ENCODE measurements around the gene GPR155. TPM values are rescaled to one million over a fixed set of nuclear protein-coding genes. Genes with fewer than 3 reads are reported as not detected.

The GPR155 gene
- total and polyA plus RNA-seq, 9 of the 15 experiments (the other 6 are each of a cell fraction or from before 2014, with no cell fraction given), result 0.04 to 0.40 (median 0.11) TPM; not detected in 1

DNA sequence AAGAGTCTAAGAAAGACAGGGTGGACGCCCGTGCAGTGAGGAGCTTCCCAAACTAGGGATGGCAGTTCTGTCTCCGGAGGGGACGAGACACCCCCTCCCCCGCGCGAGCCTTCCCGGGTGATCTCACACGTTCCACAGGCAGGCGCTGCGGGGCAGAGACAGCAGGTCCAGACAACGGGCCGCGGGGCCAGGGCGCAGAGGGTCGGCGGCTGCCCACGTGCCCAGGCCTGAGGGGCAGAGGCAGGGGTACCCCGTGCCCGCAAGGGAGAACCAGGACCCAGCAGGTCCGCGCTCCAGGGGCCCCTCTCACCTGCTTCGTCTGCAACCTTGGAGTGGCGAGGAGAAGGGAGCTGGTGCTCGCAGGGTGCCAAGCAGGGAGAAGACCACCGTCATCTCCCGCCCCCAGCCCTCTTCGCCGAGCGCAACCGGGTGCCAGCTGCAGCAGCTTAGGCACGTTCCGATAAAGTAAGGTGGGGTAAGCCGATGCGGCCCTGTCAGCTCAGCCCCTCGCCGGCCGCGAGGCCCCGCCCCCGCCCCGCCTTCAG, at the start of gene GPR155 (continued):
- TF ChIP-seq, protein P1, sequence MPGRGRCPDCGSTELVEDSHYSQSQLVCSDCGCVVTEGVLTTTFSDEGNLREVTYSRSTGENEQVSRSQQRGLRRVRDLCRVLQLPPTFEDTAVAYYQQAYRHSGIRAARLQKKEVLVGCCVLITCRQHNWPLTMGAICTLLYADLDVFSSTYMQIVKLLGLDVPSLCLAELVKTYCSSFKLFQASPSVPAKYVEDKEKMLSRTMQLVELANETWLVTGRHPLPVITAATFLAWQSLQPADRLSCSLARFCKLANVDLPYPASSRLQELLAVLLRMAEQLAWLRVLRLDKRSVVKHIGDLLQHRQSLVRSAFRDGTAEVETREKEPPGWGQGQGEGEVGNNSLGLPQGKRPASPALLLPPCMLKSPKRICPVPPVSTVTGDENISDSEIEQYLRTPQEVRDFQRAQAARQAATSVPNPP (IDR thresholded peaks at IDR 0.05; ENCODE audit: borderline replicate concordance, insufficient read depth, insufficient read length), result no peak
- no peak for TF ChIP-seq TCF3 (CRISPR knock-in tag; IDR thresholded peaks at IDR 0.05)
- no peak for TF ChIP-seq NBN (IDR thresholded peaks at IDR 0.05; ENCODE audit: low read depth)
- peak; percentile 50; the same call in 1 of the 2 replicates for TF ChIP-seq ZNF232 (CRISPR knock-in tag; IDR thresholded peaks at IDR 0.05)
- TF ChIP-seq GATAD2A (IDR thresholded peaks at IDR 0.05), result peak; percentile 39; the same call in 1 of the 2 replicates
- TF ChIP-seq POLR3A (IDR thresholded peaks at IDR 0.05; ENCODE audit: borderline replicate concordance, extremely low read depth, insufficient read depth, insufficient read length), result no peak
- peak; percentile 29; the same call in 1 of the 2 replicates for TF ChIP-seq EGR1 (conservative IDR thresholded peaks at IDR 0.05)
- TF ChIP-seq KAT8 (IDR thresholded peaks at IDR 0.05; ENCODE audit: low read depth), result no peak
- no peak for TF ChIP-seq ATF1 (CRISPR knock-in tag; IDR thresholded peaks at IDR 0.05)
- peak; percentile 59 for TF ChIP-seq ATF1 (tag; IDR thresholded peaks at IDR 0.05)
- TF ChIP-seq ZNF551 (CRISPR knock-in tag; IDR thresholded peaks at IDR 0.05), result no peak
- TF ChIP-seq SRSF7 (optimal IDR thresholded peaks at IDR 0.05; ENCODE audit: low read depth, low read length), result no peak
- TF ChIP-seq NFRKB (IDR thresholded peaks at IDR 0.05; ENCODE audit: low read depth), result no peak
- TF ChIP-seq CHD2 (IDR thresholded peaks at IDR 0.05; ENCODE audit: low read depth, low read length), result no peak
- TF ChIP-seq ARNT (IDR thresholded peaks at IDR 0.05), result no peak
- TF ChIP-seq SAFB2 (IDR thresholded peaks at IDR 0.05; ENCODE audit: borderline replicate concordance, low read depth, low read length, severe bottlenecking), result no peak
- no peak for TF ChIP-seq CHD1 (IDR thresholded peaks at IDR 0.05; ENCODE audit: low read length)
- TF ChIP-seq, protein P2, sequence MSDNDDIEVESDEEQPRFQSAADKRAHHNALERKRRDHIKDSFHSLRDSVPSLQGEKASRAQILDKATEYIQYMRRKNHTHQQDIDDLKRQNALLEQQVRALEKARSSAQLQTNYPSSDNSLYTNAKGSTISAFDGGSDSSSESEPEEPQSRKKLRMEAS (CRISPR knock-in tag; IDR thresholded peaks at IDR 0.05), result peak; percentile 80
- TF ChIP-seq PRPF4 (IDR thresholded peaks at IDR 0.05; ENCODE audit: insufficient read depth, low read depth, low read length, poor library complexity, severe bottlenecking), result no peak
- TF ChIP-seq, protein P3, sequence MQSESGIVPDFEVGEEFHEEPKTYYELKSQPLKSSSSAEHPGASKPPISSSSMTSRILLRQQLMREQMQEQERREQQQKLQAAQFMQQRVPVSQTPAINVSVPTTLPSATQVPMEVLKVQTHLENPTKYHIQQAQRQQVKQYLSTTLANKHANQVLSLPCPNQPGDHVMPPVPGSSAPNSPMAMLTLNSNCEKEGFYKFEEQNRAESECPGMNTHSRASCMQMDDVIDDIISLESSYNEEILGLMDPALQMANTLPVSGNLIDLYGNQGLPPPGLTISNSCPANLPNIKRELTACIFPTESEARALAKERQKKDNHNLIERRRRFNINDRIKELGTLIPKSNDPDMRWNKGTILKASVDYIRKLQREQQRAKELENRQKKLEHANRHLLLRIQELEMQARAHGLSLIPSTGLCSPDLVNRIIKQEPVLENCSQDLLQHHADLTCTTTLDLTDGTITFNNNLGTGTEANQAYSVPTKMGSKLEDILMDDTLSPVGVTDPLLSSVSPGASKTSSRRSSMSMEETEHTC (IDR thresholded peaks at IDR 0.05), result no peak
- TF ChIP-seq RAD21 (CRISPR knock-in tag; conservative IDR thresholded peaks at IDR 0.05 in 1 of 2, IDR thresholded peaks at IDR 0.05 in 1 of 2), result peak in 1 of 2 experiments; percentile 16; a peak in 1 of 4 replicates
- TF ChIP-seq PTTG1 (tag; IDR thresholded peaks at IDR 0.05; ENCODE audit: low read depth), result no peak
- no peak for TF ChIP-seq ELF2 (CRISPR knock-in tag; IDR thresholded peaks at IDR 0.05)
- no peak for TF ChIP-seq HNRNPUL1 (IDR thresholded peaks at IDR 0.05; ENCODE audit: low read length)
- no peak for TF ChIP-seq ELK1 (CRISPR knock-in tag; IDR thresholded peaks at IDR 0.05)
- peak; percentile 83 for TF ChIP-seq L3MBTL2 (IDR thresholded peaks at IDR 0.05)
- no peak for TF ChIP-seq ZKSCAN3 (CRISPR knock-in tag; IDR thresholded peaks at IDR 0.05)

Data from K562 (cell line).